Measurements from ENCODE around the gene STPG4.

DNA sequence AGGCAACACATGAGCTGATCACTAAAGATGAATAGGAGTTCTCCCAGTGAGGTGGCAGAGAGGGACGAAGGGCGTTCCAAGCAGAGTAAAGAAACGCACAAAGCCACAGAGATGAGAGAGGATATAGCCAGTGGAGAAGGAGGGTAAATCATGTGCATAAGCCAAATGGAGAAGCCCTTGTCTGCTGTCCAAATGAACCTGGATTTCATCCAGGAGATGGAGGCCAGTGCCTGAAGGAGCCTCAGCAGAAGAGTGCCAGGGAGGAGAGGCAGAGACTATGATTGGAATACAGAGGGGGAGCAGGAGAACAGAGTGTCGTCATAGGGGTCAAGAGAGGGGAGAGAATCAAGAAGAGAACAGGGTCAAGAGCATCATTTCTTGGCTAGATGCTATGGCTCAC is 48.9 kb upstream of the STPG4 start:
- TF ChIP-seq ZC3H10 (CRISPR knock-in tag; IDR thresholded peaks at IDR 0.05) (no peak), ZNF565 (CRISPR knock-in tag; conservative IDR thresholded peaks at IDR 0.05; ENCODE audit: low read depth) (no peak), RARB (CRISPR knock-in tag; IDR thresholded peaks at IDR 0.05) (no peak)
